GM18520 (cell line): ENCODE results near the gene ENTREP3.
A peak's percentile ranks its signal among the peaks of the same experiment; 100 is the strongest.

Experiments
- ATAC-seq: cut with Tn5 transposase; IDR thresholded peaks from one replicate; pipeline ENCODE4 v1.9.1; 2021; ENCODE audit not compliant: unreplicated experiment

The ENTREP3 gene

DNA sequence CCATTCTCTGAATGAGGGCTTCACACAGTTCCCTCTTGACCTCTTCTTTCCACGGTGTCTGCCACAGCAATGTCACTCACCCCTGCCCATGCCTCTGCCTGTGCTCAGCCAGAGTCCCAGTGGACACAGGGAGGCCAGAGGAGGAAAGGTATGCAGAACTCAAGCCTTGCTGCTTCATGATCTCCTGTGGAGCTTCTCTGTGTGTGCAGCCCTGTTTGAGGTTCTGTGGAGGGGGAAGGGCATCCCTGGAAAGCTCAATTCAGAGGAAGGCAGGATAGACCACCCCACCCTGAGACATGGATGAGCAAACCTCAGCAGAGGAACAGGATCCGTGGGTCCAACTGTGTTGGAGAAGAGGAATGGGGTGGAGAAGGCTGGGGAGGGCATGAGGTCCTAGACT is 24.0 kb upstream of the ENTREP3 start:
- ATAC-seq, result no peak

DNA sequence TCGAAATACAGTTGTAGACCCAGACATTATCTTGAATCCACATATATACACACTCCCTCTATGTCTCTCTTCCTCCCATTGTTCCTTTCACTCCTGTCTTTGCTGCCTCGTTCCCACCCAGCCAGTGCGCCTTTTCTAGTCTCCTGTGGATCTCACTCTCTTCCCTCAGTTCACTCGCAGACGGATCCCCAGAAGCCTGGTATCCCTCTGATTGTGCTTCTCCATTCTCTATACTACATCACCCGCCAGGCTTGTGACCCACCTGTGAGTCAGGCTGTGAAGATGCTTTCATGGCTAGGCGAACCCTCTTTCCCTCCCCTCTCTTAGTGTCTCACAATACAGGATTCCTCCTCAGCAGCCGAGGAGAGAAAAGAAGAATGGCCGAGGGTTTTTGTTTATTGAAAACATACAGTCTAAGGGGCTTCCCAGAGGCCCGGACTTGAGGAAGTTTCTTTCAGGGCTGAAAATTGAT is 23.4 kb upstream of the ENTREP3 start:
- ATAC-seq, result no peak

DNA sequence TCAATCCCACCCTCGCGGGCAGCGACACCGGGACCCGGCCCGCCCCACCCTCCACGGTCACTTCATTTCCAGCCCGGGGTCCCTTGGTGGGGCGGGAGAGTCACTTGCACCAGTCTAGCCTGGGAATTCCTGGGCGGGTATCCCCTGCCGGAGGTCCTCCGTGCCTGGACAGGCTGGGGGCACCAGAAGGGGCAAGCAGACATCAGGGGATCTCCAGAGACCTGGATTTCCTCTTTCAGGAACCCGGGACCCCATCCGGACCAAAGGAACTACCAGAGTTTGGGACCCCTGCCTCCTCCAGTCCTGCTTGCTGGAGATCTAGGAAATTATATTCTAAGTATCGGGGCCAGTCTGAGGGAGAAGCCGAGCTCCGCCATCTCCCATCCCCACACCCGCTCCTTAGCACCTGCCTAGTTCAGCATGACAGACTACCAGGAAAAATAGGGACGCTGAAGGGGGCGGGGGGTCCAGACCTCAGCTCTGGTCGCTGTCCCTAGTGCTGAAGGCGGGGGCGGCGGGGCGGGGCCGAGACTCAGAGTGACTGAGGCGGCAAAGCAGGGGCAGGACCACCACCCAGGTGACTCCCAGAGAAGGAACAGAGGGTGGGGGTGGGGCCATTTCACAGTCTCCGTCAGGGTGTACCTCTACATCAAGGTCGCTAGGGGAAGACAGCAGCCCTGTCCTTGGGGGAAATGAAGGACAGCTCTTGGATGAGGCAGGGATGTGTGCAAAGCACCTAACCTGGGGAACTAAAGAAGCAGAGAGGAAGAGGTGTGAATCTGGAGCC is 22.8 kb upstream of the ENTREP3 start:
- ATAC-seq, result no peak

DNA sequence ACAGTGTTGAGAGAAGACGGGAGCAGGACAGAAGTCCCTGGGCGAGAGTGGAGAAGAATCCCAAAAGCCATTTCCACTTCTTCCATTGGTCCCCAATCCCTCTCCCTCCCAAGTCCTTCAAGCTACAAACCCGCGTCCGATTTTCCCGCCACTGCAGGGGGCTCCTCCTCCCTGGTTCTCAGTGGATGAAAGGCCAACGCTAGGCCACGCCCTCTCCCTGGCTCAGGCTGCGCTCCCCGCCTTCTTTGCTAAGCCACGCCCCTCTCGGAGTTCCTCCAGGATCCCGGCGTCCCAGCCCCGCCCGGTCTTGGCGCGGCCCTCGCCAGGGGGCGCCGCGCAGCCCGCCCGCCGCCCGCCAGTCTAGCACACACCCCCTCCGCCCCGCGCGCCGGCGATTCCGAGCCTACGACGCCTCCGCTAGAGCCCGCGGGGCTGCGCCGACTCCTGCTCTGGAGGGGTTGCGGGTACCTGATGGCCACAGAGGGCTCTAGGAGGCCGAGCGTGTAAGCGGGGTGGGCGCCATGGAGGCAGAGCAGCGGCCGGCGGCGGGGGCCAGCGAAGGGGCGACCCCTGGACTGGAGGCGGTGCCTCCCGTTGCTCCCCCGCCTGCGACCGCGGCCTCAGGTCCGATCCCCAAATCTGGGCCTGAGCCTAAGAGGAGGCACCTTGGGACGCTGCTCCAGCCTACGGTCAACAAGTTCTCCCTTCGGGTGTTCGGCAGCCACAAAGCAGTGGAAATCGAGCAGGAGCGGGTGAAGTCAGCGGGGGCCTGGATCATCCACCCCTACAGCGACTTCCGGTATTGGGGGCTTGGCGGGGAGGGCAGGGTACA is 22.0 kb upstream of the ENTREP3 start, which contains the start of gene HCN3:
Gene HCN3, plus strand, starts transcription at position 394 of the 832 bp plus-strand sequence. Its CDS starts 128 bp downstream, at position 522.
- peak; percentile 52 for ATAC-seq

DNA sequence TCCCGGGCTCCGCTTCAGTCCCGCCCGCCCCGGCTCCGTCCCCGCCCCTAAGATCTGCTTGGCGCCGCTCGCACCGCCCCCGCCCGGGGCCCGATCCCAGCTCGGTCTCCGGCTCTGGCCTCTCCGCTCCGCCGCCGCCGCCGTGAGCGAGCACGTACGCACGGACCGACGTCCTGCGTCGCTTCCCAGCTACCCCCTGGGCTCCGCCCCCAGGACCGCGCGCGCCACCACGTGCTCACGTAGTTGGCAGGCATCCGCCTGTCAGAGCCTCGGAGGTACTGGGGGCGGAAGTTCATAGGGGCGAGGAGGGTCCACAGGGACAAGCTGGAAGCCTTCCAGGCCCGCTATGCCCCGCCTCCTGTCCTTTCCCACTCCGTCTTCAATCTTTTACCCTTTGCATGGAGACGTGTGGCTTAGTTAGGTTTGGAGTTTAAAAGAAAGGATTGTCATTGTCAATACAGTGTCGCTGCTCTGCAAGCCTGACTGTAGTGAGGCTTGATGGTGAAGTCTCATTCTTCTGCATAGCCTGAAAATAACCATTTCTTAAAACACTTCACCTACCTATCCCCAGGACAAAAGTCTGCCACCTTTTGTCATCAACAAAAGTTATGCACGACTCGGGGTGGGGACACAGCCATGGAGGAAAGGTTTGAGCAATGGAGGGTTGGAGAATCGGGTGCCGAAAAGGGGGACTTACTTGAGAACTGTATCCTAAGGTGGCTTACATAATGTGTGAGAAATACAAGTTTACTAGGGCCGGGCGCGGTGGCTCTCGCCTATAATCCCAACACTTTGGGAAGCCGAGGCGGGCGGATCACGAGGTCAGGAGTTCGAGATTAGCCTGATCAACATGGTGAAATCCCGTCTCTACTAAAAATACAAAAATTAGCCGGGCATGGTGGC is 18.3 kb upstream of the ENTREP3 start, which contains the start of gene CLK2:
Gene CLK2, minus strand, starts transcription at position 162 of the 903 bp plus-strand sequence. CDS start 2,527 bp downstream, outside the sequence.
- peak; percentile 83 for ATAC-seq

DNA sequence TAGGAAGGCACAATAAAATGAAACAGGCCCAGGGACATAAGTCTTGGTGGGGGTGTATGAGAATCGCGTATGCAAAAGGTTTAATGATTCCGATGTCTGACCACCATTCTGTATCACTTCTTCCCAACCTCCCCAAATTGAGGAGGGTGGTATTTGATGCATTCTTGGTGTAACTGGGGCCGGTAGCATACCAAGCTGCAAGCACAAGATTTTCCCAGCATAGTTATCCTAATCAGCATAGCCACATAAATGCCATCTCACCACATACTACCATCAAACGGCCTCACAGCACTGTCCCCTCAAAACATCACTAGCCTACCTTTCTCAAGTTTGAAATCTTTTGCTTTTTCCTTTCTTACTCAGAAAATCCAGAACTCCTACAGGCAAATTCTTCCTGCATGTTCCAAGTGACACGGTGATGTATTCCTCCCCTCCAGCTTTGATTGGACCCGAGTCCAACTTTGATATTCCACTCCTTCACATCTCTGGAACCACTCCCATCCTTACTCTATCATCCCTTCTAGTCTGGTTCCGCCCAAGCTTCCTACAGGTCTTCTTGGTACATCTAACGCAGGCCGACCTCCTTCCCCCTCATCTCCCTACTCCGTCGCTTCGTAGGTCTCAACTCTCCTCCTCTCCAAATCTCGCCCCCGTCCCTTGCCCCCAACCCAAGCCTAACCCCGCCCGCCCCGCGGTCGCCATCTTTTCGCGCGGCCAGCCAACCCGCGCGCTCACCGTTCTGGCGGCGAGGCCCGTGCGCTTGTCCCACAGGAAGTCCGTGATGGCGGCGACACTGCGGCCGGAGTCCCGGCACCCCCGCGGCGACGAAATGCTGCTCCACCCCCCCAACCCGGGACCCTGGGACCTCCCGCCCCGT is 17.4 kb upstream of the ENTREP3 start:
- ATAC-seq, result peak; percentile 8

DNA sequence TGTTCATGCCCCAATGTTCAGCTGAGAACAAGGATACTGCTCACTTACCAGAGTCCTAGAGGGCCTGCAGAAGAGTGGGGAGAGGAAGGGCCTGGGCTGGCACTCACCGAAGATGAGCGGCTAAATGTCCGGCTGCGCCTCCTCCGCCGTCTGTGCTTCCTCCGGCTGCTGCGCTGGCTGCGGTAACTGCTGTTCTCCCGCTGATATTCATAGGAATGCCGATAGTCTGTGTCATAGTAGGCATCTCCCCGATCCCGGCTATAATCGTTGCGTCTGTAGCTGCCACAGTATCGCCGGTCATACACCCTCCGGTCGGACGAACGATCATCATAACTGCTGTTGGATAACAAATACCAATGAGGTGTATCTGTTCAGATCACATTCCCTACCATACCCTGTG is 14.1 kb upstream of the ENTREP3 start:
- no peak for ATAC-seq

DNA sequence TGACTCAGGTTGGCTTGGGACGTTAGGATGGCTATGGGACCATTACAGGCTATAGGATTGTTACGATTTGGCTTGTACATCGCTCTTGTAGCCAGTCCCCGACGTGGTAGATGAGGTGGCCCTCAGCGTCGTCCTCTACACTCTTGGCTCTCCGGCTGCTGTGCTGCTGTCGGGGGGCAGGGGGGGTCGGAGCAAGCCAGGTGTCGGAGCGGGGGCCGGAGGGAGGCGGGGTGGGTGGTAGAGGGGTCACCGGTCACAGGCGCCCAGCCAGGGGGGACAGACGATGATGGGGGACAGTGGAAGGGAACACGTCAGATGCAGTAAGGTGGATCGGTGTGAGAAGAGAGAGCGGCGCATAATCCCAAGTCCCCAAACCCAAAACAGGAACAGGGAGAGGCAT is 13.3 kb upstream of the ENTREP3 start:
- ATAC-seq, result no peak

DNA sequence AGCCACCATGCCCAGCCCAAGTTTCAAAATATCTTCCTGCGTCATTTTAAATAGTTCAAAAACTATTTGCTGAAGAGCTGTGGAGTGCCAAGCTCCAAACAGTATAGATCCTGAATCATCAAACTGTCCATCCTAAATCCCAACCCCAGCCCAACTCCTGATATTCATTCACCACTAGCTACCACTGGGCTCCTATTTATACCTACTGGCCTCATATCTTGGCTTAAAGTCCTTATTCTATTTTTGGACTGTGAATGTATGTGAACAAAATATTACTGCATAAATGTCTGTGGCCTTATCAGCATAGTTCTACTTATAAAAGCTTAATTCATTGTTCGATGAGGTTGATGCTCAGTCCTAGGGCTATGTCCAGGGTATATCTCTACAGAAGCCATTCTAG is 12.1 kb upstream of the ENTREP3 start:
- ATAC-seq, result no peak

DNA sequence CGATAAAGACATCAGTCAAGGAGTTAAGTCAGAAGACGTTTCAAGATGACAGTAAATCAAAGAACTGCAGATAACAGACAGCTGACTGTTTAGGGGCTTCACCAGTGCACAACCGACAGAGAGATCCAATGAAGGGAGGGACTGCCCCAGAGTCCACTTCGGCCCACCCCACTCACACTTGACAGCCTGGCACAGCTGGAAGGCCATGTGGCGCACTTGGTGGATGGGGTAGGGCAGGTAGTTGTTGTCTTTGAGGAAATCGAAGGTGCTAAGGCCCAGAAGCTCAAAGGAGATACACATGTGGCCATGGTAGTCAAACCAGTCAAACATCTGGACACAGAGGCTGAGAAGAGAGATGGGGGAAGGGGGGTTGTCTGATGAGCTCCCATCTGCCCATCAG is 11.3 kb upstream of the ENTREP3 start:
- ATAC-seq, result no peak

DNA sequence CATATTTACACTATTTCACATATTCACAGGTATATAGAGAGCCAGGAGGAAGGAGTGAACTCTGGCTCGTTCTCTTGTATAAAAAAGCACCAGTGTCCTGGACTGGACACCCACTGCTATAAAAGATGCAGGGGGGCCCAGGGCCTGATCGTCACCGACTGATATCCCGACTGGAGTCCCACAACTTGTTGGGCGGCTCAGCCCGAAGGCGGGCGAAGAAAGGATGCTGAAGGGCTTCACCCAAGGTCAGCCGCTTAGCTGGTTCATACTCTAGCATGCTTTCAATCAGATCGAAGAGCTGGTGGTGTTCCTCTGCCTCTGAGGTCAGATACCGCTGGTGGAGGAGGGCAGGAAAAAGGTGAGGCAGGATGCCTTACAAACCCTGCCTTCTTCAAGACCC is 7.8 kb upstream of the ENTREP3 start:
- no peak for ATAC-seq

DNA sequence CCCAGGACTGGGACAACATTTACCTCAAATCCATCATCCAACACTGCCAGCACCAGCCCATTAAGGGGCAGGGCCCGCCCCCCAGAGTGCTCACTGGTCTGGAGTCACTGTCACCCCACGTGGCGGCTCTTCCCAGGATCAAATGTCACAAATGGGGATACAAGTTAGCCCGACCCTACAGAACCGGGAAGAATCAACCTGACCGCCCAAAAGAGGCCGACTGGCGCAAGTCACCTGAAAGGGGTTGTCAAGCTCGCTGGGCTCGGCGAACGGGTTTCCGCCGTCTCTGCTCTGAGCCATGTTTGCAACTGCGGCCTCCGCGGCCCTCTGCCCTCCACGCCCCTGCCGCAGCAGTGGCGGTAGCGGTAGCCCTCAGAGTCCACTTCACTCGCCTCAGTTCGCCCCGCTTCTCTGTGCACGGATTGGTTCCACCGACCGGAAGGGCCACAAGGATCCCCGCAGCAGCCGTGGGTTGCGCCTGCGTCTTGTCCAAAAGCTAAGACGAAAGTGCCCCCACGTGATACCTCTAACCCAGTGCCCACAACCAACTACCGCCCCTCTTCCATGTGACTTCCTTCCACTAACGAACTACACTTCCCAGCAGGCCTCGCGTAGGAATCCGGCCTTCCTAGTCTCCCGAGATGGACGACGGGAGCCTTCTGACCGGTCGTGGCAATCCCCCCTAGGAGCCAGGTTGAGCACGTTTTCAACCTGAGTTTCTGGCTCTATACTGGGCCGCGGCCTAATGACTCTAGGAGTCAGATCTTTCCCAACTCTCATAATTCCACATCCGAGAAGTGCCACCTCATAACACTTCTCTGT is 6.8 kb upstream of the ENTREP3 start, which contains the start of gene SCAMP3:
Gene SCAMP3, minus strand, starts transcription at position 509 of the 822 bp plus-strand sequence. Its CDS starts 209 bp downstream, at position 300.
- peak; percentile 91 for ATAC-seq

DNA sequence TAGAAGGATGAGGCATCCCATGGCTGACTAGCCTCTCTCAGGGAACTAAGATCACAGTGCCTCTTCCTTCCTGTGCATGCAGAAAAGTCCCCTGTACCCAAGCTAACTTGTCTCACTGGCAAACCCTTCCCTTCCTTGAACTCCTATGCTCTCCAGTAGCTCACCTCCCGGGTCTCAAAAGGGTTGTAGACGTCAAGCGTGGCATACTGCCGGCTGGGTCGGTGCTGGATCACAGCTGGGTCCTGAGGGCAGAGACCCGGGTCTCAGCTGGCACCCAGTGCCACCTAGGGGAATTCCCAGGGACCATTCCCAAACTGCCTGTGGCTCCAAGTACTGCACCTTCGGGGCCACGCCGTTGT is 6.2 kb upstream of the ENTREP3 start:
- no peak for ATAC-seq

DNA sequence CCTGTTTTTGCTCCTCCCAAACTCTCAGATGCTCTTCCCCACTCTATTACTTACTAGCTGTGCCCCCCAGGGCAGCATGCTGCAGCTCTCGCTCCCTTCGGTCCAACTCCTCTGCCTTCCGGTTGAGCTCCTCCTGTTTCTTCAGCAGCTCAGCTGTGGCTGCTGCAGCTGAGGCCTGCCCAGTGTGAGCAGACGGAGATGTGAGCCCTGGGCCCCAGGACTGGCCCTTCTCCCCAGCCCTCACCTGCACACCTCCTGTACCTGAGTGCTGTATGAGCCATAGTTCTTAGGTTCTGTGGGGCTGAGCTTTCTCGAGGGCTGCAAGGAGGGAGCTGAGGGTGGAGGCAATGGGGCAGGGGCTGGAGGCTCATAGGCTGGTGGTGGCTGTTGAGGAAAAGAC is 5.0 kb upstream of the ENTREP3 start:
- no peak for ATAC-seq

DNA sequence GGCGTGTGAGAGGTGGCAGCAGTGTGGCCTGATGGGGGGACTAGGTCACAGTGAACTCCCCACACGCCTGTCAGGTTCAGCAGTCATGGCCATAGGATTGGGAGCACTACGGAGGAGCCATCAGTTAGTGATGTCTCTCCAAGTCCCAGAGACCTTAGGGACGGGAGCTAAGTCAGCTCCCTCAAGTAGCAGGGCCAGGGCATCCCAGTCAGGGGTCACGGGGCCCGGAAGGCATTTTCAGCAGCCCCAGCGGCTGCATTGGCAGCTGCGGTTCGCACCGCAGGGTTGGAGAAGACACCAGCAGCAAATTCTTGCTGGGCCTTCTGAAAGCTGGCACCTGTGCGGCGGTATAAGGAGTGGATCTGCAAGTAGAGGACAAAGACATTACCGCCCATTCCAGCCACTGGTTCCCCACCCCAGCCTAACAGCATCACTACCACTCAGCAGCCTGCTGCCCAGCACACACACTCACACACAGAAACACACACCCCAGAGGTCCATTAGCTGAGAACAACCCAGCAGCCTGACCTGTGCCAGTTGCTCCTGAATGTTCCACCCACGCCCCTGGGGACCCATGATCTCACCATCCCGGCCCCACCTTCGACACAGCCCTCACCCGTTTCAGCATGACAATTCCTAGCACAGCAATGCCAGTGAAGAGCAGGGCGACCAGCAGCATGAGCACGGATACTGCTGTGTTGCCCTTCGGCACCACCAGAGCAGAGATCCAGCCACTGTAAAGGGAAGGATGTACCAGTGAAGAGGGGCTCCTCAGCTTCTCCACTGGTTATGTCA is 972 bp upstream of the ENTREP3 start:
- ATAC-seq, result no peak

DNA sequence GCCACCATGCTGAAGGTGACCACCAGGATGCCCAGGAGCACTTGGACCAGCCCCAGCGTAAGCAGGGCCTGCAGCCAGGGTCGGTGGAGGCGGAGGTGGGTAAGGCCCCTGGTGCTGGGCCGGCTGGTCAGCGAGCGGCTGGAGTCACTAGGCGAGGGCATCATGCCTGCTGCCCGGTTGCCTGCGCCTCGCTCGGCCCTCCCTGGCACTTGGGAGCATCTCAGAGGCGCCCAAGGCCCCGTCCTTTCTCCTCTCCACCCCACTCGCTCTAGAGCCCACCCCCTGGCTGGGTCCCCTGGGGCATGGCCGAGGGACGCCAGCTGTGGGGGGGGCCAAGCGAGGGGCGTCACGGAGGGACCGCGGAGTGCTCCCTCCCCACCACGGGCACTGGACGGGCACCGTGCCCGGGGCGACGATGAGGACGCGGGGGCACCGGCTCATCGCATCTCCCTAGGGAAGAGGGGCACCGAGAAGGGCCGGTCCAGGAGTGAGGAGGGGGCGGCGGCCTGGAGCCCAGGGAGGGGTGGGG is 505 bp downstream of the ENTREP3 start:
- ATAC-seq, result no peak

DNA sequence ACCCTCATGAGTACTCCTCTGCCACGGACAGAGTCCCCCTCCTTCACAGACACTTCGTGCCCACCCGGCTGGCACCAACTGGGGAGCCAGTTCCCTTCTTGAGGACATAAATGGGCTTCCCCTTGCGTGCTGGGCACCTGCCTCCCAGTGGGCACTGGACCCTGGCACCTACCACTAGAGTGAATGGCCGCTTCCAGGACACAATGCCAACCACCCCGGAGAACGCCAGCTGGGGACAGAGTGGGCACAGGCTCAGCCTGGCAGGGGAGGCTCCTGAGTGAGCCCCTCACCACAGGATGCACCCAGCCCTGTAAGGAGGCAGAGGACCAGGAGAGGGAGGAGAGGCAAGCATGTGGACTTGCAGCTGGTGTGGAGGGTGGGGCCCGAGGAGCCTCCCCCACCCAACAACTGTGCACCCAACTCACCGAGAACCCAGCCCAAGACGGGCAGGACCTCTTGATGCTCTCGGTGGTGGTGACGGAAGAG is 1.0 kb downstream of the ENTREP3 start:
- no peak for ATAC-seq

DNA sequence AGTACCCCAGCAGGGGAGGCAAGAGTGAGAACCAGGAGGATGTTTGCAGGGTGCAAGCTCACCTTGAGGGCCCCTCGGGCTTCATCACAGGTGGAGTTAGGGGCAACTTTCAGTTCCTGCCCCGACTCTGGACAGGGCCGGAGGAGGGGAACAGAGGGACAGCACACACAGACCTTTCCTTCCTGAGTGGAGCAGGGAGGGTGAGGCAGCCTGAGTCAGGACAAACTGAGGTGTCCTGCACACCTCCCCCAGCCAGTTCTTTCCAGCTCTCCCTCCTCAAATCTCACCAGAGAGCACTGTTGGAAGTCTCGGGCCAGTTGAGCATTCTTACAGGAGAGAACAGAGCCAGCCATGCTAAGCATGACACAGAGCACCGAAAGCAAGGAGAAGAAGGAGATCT is 1.5 kb downstream of the ENTREP3 start:
- ATAC-seq, result no peak
